ENCODE data around the gene TALDO1. TPM values are rescaled to one million over a fixed set of nuclear protein-coding genes. Genes with fewer than 3 reads are reported as not detected.
A peak's percentile ranks its signal among the peaks of the same experiment; 100 is the strongest.

Gene TALDO1
- total and polyA plus RNA-seq, 12 donors = 55.3 to 124 (median 96.3) TPM

GRCh38 chr11:804599-804964 is 57.3 kb downstream of the TALDO1 start:
- intact Hi-C loops (cut with DNase I) = no loop called here
- Histone ChIP-seq H3K27ac (peak overlapping the region; percentile 85 to 98 (median 94)), H3K9me3 (no peaks in the 10 kb centered on the region), H3K4me3 (peak overlapping the region; percentile 36 to 85 (median 64)), H3K36me3 (peaks cover 0 to 35% (median 5%) of the 10 kb centered on the region in 9 donors), H3K27me3 (no peaks in the 10 kb centered on the region), H3K4me1 (peaks cover 10 to 43% (median 30%) of the 10 kb centered on the region in 9 donors)
- DNase-seq = no peak
- 5 to 7% methylated on average over 15 to 18 of the region's 18 CpGs for WGBS, 2 donors
- ATAC-seq = no peak
- no peak for TF ChIP-seq CTCF (IDR thresholded peaks at IDR 0.05)

- ATAC-seq = peak in 1 of 8 donors; percentile 72
- no peak for DNase-seq
- intact Hi-C loops (cut with DNase I) = loop anchor here in 4 of 10 donors (2.0 to 5.0 kb wide), 2 partner anchors 34 kb away; partner anchors contain the start of genes POLR2L (in 4 of the 4) and TSPAN4 (in 4 of the 4)
- Histone ChIP-seq H3K4me3 (peak overlapping the region; percentile 47 to 99 (median 92)), H3K27me3 (no peaks in the 10 kb centered on the region), H3K27ac (peak overlapping the region; percentile 92 to 99 (median 96)), H3K4me1 (peaks cover 14 to 57% (median 44%) of the 10 kb centered on the region in 9 donors), H3K9me3 (no peaks in the 10 kb centered on the region), H3K36me3 (peaks cover 0 to 29% (median 23%) of the 10 kb centered on the region in 9 donors)
- WGBS, 2 donors = 30 to 32% methylated on average over 36 of the region's 36 CpGs
- no peak for TF ChIP-seq CTCF (IDR thresholded peaks at IDR 0.05)
Observed at GRCh38 chr11:808427-809286, 61.4 kb downstream of the TALDO1 start.

GRCh38 chr11:809287-810039 is 62.2 kb downstream of the TALDO1 start, which contains the start of gene RPLP2:
Gene RPLP2 (plus strand): TSS chr11:809967. CDS start chr11:810235, 268 bp downstream.
- peaks cover 0 to 35% (median 23%) of the 10 kb centered on the region in 9 donors for H3K36me3 ChIP-seq
- H3K4me3 ChIP-seq = peak within 1 kb of the TSS; percentile 47 to 99 (median 92)
- H3K9me3 ChIP-seq = no peaks in the 10 kb centered on the region
- H3K27ac ChIP-seq = peak within 1 kb of the TSS; percentile 92 to 99 (median 96)
- intact Hi-C loops (cut with DNase I) = loop anchor here in 4 of 10 donors (2.0 to 5.0 kb wide), 2 partner anchors 33 kb away; partner anchors contain the start of genes POLR2L (in 4 of the 4) and TSPAN4 (in 4 of the 4)
- H3K4me1 ChIP-seq = peaks cover 8 to 49% (median 36%) of the 10 kb centered on the region in 9 donors
- ATAC-seq = peak; percentile 88 to 96 (median 94)
- TF ChIP-seq CTCF (IDR thresholded peaks at IDR 0.05) = no peak
- H3K27me3 ChIP-seq = no peaks in the 10 kb centered on the region
- WGBS, 2 donors = 0 to 1% methylated on average over 78 to 81 of the region's 81 CpGs
- peak; percentile 98 to 99 for DNase-seq

GRCh38 chr11:810040-810567 is 62.8 kb downstream of the TALDO1 start:
- H3K9me3 ChIP-seq = no peaks in the 10 kb centered on the region
- H3K36me3 ChIP-seq = peaks cover 0 to 39% (median 23%) of the 10 kb centered on the region in 9 donors
- peak overlapping the region; percentile 47 to 99 (median 92) for H3K4me3 ChIP-seq
- peak in 1 of 9 donors; percentile 15 for TF ChIP-seq CTCF (IDR thresholded peaks at IDR 0.05)
- H3K27me3 ChIP-seq = no peaks in the 10 kb centered on the region
- H3K27ac ChIP-seq = peak overlapping the region; percentile 92 to 99 (median 96)
- 0% methylated on average over 55 of the region's 55 CpGs for WGBS, 2 donors
- ATAC-seq = peak in 1 of 8 donors; percentile 1
- DNase-seq = no peak
- intact Hi-C loops (cut with DNase I) = no loop called here
- peaks cover 4 to 43% (median 31%) of the 10 kb centered on the region in 9 donors for H3K4me1 ChIP-seq
